ENCODE results near the gene ZNF446.
A peak's percentile ranks its signal among the peaks of the same experiment; 100 is the strongest.

- TF ChIP-seq CTCF (IDR thresholded peaks at IDR 0.05) (no peak), POLR2AphosphoS5 (IDR thresholded peaks at IDR 0.05) (peak in 1 of 3 donors; percentile 29)
These were observed 405 bp downstream of the ZNF446 start for GRCh38 chr19:58476498-58477015.
